Measurements from ENCODE around the gene DDX52. TPM values are rescaled to one million over a fixed set of nuclear protein-coding genes. Genes with fewer than 3 reads are reported as not detected.

Gene DDX52
- total RNA-seq, 1 donor from 2014 or later = 79.4 TPM

DNA sequence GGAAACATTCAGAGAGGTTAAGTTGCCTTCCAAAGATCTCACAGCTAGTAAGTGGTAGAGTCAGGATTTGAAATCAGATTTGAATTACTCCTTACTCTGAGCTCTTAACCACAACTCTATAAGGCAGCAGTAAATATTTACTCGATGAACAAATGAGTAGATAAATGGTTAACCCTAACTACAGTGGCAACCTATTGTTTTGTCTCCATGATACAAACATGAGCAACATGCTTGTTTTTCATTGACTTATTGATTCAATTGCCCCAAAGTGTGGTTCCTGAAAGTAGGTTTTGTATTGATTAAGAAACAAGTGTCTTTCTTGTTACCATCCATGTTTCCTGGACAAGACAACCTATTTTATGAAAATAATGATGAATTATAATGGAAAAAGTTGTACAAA is 34.8 kb upstream of the DDX52 start:
- Mint-ChIP-seq H3K36me3 (ENCODE audit: insufficient read depth) (peaks cover 6% of the 10 kb centered on the region), H3K27me3 (no peaks in the 10 kb centered on the region), H3K4me3 (ENCODE audit: low read depth) (no peak overlapping the region), H3K4me1 (ENCODE audit: low read depth) (peaks cover 41% of the 10 kb centered on the region), H3K9me3 (ENCODE audit: low read depth) (peaks cover 5% of the 10 kb centered on the region), H3K27ac (peak overlapping the region; percentile 1)
- TF ChIP-seq, protein P1, sequence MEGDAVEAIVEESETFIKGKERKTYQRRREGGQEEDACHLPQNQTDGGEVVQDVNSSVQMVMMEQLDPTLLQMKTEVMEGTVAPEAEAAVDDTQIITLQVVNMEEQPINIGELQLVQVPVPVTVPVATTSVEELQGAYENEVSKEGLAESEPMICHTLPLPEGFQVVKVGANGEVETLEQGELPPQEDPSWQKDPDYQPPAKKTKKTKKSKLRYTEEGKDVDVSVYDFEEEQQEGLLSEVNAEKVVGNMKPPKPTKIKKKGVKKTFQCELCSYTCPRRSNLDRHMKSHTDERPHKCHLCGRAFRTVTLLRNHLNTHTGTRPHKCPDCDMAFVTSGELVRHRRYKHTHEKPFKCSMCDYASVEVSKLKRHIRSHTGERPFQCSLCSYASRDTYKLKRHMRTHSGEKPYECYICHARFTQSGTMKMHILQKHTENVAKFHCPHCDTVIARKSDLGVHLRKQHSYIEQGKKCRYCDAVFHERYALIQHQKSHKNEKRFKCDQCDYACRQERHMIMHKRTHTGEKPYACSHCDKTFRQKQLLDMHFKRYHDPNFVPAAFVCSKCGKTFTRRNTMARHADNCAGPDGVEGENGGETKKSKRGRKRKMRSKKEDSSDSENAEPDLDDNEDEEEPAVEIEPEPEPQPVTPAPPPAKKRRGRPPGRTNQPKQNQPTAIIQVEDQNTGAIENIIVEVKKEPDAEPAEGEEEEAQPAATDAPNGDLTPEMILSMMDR (IDR thresholded peaks at IDR 0.05; ENCODE audit: unreplicated experiment) = no peak
- no peak for DNase-seq (ENCODE audit: low spot score, unreplicated experiment)

DNA sequence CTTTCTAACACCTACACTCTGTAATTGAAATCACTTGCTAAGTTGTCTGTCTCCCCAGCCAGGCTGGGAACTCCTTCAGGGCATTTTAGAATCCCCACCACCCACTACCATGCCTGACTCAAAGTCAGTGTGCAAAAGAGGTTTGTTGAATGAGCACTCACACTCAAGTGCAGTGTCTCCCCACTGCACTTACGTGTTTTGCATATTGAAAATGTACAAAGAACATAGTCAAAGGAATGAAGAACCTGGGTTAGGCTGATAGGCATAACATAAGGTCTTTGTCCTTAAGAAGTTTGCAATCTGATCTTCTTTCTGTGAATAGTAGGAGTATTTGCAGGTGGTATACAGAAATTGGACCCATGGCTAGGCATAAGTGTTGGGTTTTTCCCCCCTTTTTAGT is 33.8 kb upstream of the DDX52 start:
- no peak for DNase-seq (ENCODE audit: low spot score, unreplicated experiment)

DNA sequence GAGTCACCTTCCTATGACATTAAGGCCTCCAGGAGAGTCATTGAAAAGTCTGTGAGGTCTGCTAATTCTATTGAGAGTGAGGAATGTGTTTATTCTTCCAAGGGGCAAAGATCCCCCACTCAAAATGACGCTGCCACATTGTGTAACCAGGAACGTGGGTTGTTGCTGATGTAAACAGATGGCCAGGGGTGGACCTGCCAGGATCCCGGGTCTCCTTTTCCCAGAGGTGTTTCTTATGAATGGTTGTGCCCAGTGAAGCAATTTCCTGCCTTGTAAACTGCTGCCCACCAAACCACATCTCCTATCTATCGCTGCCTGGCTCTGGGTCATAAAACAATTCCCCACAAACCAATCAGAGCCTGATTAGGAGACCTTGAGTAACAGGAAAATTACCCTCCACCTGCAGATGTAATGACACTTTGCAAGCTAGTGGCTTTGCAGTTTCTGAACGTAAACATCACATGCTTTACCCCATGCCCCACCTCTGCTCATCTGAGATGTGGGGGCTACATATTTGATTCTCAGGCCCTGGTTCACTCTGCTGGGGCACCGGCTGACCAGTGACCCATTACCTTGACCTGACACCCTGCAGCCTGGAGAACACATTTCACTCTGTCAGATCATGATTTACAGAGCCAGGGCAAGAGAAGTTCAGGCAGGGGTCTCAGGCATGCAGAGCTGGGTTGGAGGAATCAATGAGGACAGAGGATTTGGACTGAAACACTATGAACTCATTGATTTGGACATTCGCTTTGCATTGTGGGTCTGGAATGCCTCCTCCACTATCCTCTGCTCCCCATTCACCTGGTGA is 33.1 kb upstream of the DDX52 start:
- TF ChIP-seq, protein P1 (IDR thresholded peaks at IDR 0.05; ENCODE audit: unreplicated experiment) = no peak
- peak overlapping the region; percentile 5 for H3K4me3 Mint-ChIP-seq (ENCODE audit: low read depth)
- no peak for DNase-seq (ENCODE audit: low spot score, unreplicated experiment)

More for the DNA sequence above, 33.8 kb upstream of the DDX52 start:
- Mint-ChIP-seq H3K36me3 (ENCODE audit: insufficient read depth) (peaks cover 6% of the 10 kb centered on the region), H3K4me3 (ENCODE audit: low read depth) (no peak overlapping the region), H3K4me1 (ENCODE audit: low read depth) (peaks cover 41% of the 10 kb centered on the region), H3K9me3 (ENCODE audit: low read depth) (peaks cover 5% of the 10 kb centered on the region), H3K27ac (peak overlapping the region; percentile 96), H3K27me3 (no peaks in the 10 kb centered on the region)
- TF ChIP-seq, protein P1 (IDR thresholded peaks at IDR 0.05; ENCODE audit: unreplicated experiment) = no peak

DNA sequence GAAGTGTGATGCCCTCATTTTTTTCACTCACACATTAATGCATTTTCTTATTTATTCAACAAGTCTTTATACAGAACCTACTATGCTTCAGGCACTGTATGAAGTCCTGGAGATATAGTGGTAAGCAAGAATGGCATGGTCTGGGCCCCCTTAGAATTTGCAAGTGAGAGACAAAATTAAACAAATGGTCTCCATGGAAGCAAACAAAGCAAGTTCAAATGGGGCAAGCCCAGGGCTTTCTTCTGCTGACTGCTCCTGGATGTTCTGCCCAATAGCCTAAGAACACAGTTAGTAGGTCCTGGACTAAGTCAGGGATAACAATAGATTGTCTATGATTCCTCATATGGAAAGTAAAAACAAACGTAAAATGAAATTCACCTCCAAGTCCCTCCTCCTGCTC is 31.3 kb upstream of the DDX52 start:
- Mint-ChIP-seq H3K36me3 (ENCODE audit: insufficient read depth) (peaks cover 4% of the 10 kb centered on the region), H3K4me1 (ENCODE audit: low read depth) (peaks cover 58% of the 10 kb centered on the region), H3K4me3 (ENCODE audit: low read depth) (no peak overlapping the region), H3K27ac (peak overlapping the region; percentile 84), H3K9me3 (ENCODE audit: low read depth) (peaks cover 5% of the 10 kb centered on the region), H3K27me3 (no peaks in the 10 kb centered on the region)
- DNase-seq (ENCODE audit: low spot score, unreplicated experiment) = no peak
- TF ChIP-seq, protein P1 (IDR thresholded peaks at IDR 0.05; ENCODE audit: unreplicated experiment) = no peak

More for the DNA sequence above, 33.1 kb upstream of the DDX52 start:
- peak overlapping the region; percentile 96 for H3K27ac Mint-ChIP-seq
- H3K4me1 Mint-ChIP-seq (ENCODE audit: low read depth) = peaks cover 46% of the 10 kb centered on the region
- no peaks in the 10 kb centered on the region for H3K27me3 Mint-ChIP-seq
- H3K36me3 Mint-ChIP-seq (ENCODE audit: insufficient read depth) = peaks cover 6% of the 10 kb centered on the region
- H3K9me3 Mint-ChIP-seq (ENCODE audit: low read depth) = peaks cover 5% of the 10 kb centered on the region

DNA sequence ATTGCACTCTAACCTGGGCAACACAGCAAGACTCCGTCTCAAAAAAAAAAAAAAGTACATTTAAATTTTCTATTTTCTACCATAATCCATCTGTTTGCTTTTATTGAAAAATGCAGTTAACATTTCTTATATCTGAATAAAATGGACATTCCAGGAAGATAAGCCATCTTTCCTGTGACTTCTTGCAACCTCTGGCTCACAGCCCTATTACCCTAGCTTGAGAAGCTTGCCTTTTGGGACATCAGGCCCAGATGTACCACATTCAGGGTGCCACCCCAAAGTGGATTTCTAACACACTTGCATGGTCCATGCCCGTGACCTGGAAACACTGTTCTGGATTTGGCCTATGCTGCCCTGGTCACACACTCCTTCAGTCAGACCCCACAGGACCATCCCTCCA is 30.1 kb upstream of the DDX52 start:
- Mint-ChIP-seq H3K27ac (no peak overlapping the region), H3K36me3 (ENCODE audit: insufficient read depth) (peaks cover under 1% of the 10 kb centered on the region), H3K4me3 (ENCODE audit: low read depth) (no peak overlapping the region), H3K4me1 (ENCODE audit: low read depth) (peaks cover 56% of the 10 kb centered on the region), H3K27me3 (no peaks in the 10 kb centered on the region), H3K9me3 (ENCODE audit: low read depth) (peaks cover 1% of the 10 kb centered on the region)
- TF ChIP-seq, protein P1 (IDR thresholded peaks at IDR 0.05; ENCODE audit: unreplicated experiment) = no peak
- DNase-seq (ENCODE audit: low spot score, unreplicated experiment) = no peak
